Astrocyte (in vitro differentiated cells and primary cell): ENCODE results near the gene PEPD.

Experiments
- EZH2 ChIP-seq: IDR thresholded peaks from 2 replicates; pipeline ENCODE4 v1.6.1; 2012; ENCODE audit warnings: mild to moderate bottlenecking, low read length, inconsistent platforms; ENCODE audit not compliant: insufficient read depth
- TF ChIP-seq, protein P1 (sequence below): IDR thresholded peaks from 2 replicates; pipeline ENCODE4 v1.5.1; 2011; ENCODE audit warnings: low read depth, mild to moderate bottlenecking, inconsistent platforms, low read length, moderate library complexity; ENCODE audit not compliant: insufficient read depth

DNA sequence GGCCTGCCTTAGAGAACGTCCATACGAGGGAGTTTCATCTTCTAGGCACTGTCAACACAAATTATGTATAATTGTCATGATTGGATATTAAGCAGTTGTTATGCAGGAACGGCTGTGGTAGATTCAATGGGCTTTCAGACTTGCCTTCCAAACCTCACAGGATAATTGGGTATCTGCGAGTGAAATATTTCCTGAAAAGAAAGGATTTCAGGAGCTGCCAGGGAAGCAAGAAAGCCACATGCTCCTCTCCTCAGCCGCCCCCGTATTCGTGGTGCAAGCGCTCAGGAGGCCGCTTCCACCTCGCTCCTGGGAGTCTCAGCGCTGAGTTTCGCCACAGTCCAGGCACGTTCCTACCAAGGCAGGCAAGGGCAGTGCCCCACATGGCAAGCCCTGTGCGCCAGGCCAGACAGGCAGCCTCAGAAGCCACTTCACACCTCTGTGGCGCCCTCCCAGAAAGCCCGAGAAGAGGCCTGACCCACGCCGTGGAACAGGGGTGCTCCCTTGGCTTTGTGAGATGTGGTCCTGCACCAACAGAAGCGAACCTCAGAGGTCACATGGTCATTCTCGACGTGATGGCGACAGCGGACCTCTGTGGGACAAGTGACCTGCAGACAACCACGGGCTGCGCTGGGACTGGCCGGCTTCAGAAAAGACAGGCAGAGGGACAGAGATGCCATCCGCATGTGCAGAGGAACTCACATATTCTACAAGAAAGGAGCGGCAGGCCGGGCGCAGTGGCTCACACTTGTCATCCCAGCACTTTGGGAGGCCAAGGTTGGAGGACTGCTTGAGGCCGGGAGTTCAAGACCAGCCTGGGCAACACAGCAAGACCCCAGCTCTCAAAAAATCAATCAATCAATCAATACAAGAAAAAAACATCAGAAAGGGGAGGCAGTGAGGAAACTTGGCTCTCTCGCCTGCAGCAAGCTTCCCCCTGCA, 106.7 kb downstream of the PEPD start:
- TF ChIP-seq, protein P1, sequence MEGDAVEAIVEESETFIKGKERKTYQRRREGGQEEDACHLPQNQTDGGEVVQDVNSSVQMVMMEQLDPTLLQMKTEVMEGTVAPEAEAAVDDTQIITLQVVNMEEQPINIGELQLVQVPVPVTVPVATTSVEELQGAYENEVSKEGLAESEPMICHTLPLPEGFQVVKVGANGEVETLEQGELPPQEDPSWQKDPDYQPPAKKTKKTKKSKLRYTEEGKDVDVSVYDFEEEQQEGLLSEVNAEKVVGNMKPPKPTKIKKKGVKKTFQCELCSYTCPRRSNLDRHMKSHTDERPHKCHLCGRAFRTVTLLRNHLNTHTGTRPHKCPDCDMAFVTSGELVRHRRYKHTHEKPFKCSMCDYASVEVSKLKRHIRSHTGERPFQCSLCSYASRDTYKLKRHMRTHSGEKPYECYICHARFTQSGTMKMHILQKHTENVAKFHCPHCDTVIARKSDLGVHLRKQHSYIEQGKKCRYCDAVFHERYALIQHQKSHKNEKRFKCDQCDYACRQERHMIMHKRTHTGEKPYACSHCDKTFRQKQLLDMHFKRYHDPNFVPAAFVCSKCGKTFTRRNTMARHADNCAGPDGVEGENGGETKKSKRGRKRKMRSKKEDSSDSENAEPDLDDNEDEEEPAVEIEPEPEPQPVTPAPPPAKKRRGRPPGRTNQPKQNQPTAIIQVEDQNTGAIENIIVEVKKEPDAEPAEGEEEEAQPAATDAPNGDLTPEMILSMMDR = no peak
- TF ChIP-seq EZH2 = no peak
